Activated T-cell treated with anti-CD3 and anti-CD28 coated beads, Interleukin-2, amount 50 U/mL, for 4 hours (primary cell): ENCODE data around the gene MBP. TPM values are rescaled to one million over a fixed set of nuclear protein-coding genes. Genes with fewer than 3 reads are reported as not detected.

Experiments
- ATAC-seq, 2 donors: fragments of 200-7000 bp; cut with Tn5 transposase; one replicate each; pipeline ENCODE4 v1.10.0; 2021
- DNase-seq: peaks from one replicate; pipeline ENCODE4 v3.0.0-alpha.2; 2020
- H3K27me3 Mint-ChIP-seq: one replicate; pipeline ENCODE4 v1.8.0; 2021; ENCODE audit warnings: low read depth, mixed read lengths
- H3K36me3 Mint-ChIP-seq: one replicate; pipeline ENCODE4 v1.8.0; 2022; ENCODE audit warnings: mixed read lengths; ENCODE audit not compliant: insufficient read depth
- H3K4me1 Mint-ChIP-seq: one replicate; pipeline ENCODE4 v1.8.0; 2021; ENCODE audit warnings: low read depth, mixed read lengths
- H3K4me3 Mint-ChIP-seq: one replicate; pipeline ENCODE4 v1.8.0; 2021; ENCODE audit warnings: mild to moderate bottlenecking, moderate library complexity, mixed read lengths
- H3K9me3 Mint-ChIP-seq: one replicate; pipeline ENCODE4 v1.8.0; 2021; ENCODE audit warnings: mixed read lengths
- total RNA-seq, 3 donors: library from RNA; stranded (reverse); gene quantifications; one replicate each; pipeline ENCODE4 v1.2.1, GENCODE V29; 2021

MBP gene
- total RNA-seq, 3 donors from 2014 or later: 28.1 to 32.9 (median 32.3) TPM

DNA sequence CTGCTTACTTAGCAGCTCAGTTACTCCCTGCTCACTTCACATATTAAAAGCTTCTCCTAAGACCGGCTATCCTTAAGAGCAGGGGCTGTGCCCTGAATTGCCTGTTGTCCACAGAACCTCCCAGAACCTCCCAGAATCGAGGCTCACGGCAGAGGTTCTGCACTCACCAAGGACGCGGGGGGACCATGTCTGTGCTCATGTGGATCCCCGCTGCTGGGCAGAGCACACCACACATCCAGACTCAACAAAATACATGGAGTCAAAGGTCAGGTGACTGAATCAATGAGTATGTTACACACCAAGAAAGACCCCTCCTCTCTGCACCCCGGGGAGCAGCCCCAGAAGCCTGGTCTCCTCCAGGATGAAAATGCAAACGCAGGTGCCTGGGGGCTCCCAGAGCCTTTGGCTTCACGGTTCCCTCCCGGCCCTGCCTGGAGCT, 149.0 kb downstream of the MBP start:
- peaks cover 4% of the 10 kb centered on the region for H3K36me3 Mint-ChIP-seq
- H3K4me3 Mint-ChIP-seq: no peak overlapping the region
- DNase-seq (no peak), ATAC-seq (peak; percentile 16)
- H3K27me3 Mint-ChIP-seq: no peaks in the 10 kb centered on the region
- H3K9me3 Mint-ChIP-seq: no peaks in the 10 kb centered on the region
- H3K4me1 Mint-ChIP-seq: peaks cover 8% of the 10 kb centered on the region

DNA sequence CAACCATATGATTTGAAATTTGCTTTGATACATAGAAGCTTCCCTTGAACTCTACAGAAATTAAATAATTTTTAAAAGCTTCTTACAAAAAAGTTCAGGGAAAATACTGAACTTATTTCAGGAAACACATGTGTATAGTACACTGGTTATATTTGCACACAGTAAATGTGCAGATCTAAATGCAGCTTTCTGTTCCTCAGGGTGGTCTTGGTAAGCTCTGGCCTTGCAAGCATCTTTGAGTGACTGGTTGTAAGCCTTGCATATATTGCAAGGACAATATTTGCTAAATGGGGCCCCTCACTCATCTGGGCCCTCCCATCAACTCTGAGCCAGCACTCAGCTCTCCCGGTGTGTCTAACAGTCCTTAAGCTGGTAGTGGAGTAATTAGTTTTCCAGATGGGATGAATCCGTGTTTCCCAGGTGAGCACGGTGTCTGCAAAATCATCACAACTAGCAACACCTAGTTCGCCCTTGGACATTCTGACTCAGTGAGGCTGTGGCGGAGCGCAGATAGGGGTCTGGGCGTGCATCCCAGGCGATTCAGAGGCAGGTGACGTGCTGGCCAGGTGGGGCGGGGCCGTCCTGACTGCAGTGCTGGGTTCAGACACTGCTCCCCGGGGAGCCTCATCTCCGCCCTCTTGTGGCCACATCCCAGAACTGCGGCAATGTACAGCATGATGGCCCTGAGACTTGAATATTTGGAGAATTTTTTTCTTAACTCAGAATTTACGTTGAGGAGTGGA, 149.6 kb downstream of the MBP start:
- peak; percentile 83 for DNase-seq
- Mint-ChIP-seq H3K4me3 (no peak overlapping the region), H3K36me3 (peaks cover 4% of the 10 kb centered on the region), H3K27me3 (no peaks in the 10 kb centered on the region), H3K4me1 (peaks cover 8% of the 10 kb centered on the region), H3K9me3 (no peaks in the 10 kb centered on the region)
- peak; percentile 97 to 98 for ATAC-seq

DNA sequence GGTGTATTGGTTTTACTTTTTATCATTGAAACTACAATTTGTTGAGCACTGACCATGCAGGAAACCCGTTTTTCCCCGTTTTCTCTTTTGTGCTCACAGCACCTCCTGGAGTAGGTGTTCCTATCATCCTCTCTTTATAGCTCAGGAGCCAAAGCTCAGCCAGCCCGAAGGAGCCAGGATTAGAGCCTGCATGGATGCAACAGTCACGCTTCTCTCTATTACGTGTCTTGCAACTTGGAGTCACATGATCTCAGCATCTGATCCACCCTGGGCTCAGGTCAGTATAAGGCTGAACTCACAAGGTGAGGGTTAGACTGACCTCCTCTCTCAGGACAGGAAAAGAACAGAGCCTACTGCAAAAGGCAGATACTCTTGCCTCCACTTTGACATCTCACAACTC, 150.5 kb downstream of the MBP start:
- no peaks in the 10 kb centered on the region for H3K9me3 Mint-ChIP-seq
- ATAC-seq (no peak), DNase-seq (no peak)
- peaks cover 4% of the 10 kb centered on the region for H3K36me3 Mint-ChIP-seq
- no peaks in the 10 kb centered on the region for H3K27me3 Mint-ChIP-seq
- H3K4me3 Mint-ChIP-seq: no peak overlapping the region
- peaks cover 8% of the 10 kb centered on the region for H3K4me1 Mint-ChIP-seq

DNA sequence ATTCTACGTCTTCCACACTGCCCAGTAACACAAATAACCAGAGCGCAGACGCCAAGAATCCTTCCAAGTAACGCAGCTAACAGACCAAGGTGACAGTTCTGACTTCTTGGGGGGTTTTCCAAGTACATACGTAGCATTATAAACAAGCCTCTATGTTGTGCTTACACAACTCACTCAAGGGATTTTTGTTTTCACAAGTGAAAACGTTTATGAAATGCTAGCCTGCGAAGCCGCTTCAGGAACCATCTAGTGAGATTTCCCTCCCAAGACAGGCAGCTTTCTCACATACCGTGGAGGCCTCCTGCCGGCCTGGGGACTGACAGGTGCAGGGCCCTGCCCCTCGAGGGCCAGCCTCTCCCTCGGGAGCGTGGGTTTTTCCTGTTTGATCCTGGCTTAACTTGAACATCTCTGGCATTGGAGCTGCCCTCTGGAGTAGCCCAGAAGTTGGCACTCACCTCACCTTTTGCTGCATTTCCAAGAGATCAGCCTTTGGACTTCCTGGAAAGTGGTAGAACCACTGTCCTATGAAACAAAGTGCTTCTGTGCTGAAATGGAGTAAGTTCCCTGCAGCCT, 151.1 kb downstream of the MBP start:
- DNase-seq (no peak), ATAC-seq (no peak)
- Mint-ChIP-seq H3K4me3 (no peak overlapping the region), H3K4me1 (peaks cover 8% of the 10 kb centered on the region), H3K36me3 (peaks cover 4% of the 10 kb centered on the region), H3K27me3 (no peaks in the 10 kb centered on the region), H3K9me3 (no peaks in the 10 kb centered on the region)

DNA sequence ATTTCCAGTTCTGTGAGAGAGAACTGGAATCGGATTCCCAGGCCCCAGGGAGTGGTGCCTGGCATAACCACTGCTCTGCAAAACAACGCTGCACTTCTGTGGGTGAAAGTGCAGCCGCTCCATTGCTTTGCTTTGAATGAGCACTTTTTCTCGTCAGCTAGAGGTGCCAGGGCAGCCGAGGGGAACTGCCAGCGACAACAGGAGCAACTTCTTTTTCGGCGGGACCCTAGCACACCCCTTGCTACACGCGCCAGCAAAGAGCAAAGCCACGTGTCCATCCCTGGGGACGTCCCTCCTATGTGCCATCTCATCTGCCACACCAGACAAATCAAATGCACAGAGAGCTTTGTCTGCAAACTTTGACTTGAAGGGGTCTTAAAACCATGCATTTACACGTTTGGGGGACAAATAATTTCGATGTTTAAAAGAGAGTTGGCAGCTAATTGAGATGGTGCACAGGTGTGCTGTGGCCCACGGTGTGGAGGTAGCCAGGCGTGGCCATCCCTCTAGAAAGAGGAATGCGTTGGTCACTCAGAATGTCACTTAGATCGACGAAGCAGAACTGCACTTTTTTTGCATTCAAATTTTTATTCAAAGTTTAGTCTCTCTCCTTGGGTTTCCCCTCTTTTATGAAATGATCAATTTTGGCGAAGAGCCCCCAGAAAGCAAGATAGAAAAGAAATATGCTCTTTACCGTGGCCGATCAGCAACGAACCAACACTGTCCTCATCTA, 151.8 kb downstream of the MBP start:
- no peak for ATAC-seq
- Mint-ChIP-seq H3K36me3 (peaks cover 4% of the 10 kb centered on the region), H3K27me3 (no peaks in the 10 kb centered on the region), H3K4me1 (peaks cover 8% of the 10 kb centered on the region), H3K9me3 (no peaks in the 10 kb centered on the region), H3K4me3 (no peak overlapping the region)
- DNase-seq: no peak

DNA sequence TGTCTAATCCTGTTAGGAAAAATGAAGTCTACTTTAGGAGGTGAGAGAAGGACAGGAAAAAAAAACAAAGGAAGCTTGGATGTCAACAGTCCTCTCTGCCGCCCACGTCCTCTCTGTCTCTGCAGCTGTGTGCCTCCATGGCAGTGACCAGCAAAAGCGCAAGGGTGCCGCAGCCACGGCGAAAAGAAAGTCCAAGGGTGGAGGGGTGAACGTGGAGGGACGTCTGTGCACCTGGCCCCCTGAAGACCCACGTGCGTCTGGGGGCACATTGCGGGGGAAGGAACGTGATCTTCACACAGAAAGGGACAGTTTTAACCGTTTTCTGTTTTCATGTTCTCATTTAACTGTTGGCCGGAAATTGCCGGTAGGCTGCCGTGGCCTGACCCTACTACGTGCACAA, 152.7 kb downstream of the MBP start:
- DNase-seq (no peak), ATAC-seq (no peak)
- H3K4me3 Mint-ChIP-seq: no peak overlapping the region
- H3K4me1 Mint-ChIP-seq: peaks cover 8% of the 10 kb centered on the region
- peaks cover 4% of the 10 kb centered on the region for H3K36me3 Mint-ChIP-seq
- no peaks in the 10 kb centered on the region for H3K9me3 Mint-ChIP-seq
- no peaks in the 10 kb centered on the region for H3K27me3 Mint-ChIP-seq

DNA sequence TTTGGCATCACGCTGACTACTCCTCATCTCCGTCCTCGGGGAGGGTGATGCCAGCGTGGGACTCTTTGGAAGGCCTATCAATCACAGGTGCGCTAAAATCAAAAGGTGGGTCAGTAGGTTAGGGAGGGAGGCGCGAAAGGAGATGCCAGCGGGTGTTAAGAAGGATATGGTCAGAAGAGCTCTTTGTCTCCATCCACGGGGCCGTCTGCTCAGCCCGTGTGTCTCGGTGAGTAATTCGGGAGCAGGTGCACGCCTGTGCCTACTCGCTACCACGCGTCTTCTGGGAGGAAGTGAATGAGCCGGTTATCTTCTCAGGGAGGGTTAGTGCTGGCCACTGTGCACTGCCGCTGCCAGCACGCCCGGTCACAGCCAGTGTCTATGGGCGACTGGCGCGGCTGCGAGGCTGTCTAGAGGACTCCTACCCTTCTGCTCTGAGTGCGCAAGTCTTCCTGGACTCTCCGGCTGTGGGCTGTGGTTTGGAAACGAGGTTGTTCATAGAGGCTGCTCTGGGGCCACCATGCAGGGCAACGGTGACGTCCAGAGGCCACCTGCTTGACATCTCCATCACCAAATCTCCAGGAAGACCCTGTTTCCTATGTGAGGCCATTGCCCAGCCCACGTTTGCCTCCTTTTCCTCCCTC, 153.4 kb downstream of the MBP start:
- Mint-ChIP-seq H3K36me3 (peaks cover 4% of the 10 kb centered on the region), H3K4me3 (no peak overlapping the region), H3K9me3 (no peaks in the 10 kb centered on the region), H3K4me1 (peaks cover 8% of the 10 kb centered on the region), H3K27me3 (no peaks in the 10 kb centered on the region)
- no peak for ATAC-seq
- DNase-seq: no peak

DNA sequence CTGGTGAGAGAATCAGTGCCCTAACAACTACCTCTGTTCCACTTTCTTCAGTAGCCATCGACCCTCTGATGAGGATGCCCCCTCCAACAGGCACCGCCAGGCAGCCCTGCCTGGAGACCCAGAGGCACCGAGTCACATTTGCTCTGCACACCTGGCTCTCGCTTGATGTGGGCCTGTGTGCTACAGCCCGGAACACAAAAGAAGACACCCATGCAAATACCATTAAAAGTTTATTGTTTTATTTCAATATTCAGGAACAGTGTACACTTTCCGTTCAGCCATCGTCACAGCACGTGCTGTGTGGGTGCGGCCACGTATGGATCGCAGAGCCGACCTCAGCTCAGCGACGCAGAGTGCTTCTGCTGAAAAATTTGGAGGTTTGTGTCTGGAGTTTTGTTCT, 154.0 kb downstream of the MBP start:
- ATAC-seq: no peak
- peaks cover 7% of the 10 kb centered on the region for H3K4me1 Mint-ChIP-seq
- H3K4me3 Mint-ChIP-seq: no peak overlapping the region
- no peak for DNase-seq
- H3K27me3 Mint-ChIP-seq: no peaks in the 10 kb centered on the region
- peaks cover 4% of the 10 kb centered on the region for H3K36me3 Mint-ChIP-seq
- no peaks in the 10 kb centered on the region for H3K9me3 Mint-ChIP-seq

DNA sequence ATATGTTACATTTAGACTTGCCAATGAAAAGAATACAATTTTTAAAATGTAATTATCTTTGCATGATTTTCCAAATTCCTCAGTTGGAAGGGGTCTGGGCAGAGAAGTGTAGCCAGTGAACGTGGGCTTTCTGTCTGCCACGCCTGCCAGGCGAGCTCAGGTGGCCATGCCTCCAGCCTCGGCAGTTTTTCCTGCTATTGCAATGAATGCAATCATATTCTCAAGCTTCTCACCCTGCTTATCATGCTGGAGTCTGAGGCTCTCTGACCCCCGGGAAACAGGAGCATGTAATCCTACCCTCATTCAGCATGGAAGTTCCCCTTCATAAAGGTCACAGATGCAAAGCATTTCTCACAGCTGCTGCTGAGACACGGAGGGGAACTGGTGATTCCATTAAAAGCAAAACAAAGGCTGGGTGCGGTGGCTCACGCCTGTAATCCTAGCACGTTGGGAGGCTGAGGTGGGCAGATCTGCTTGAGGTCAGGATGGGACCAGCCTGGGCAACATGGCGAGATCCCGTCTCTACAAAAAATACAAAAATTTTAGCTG, 154.8 kb downstream of the MBP start:
- ATAC-seq: no peak
- no peaks in the 10 kb centered on the region for H3K27me3 Mint-ChIP-seq

DNA sequence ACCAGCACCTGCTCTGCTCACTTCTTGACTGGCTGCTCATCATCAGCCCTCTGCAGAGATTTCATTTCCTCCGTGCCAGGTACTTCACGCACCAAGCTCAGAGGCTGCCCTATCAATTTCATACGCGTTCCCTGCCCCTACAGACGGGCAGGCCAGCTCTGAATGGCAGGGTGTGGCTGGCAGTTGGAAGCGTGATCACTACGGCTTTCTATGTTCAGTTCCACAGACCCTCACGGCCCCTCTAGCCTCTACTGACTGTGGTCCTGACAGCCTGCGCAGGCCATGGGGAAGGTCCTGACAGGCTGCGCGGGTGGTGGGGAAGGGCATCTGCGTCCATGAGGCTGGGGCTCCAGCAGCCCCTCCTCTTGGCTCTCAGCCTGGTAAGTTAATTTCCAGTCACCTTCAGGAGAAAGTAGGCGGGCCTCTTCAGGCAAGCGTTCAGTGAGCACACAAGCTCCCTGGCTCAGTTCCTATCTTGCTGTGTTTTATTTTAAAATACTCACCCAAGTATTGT, 155.4 kb downstream of the MBP start:
- H3K4me3 Mint-ChIP-seq: no peak overlapping the region
- no peaks in the 10 kb centered on the region for H3K4me1 Mint-ChIP-seq
- H3K36me3 Mint-ChIP-seq: peaks cover 7% of the 10 kb centered on the region
- ATAC-seq: no peak
- no peaks in the 10 kb centered on the region for H3K27me3 Mint-ChIP-seq
- DNase-seq: no peak
- H3K9me3 Mint-ChIP-seq: no peaks in the 10 kb centered on the region

More for the DNA sequence above, 154.8 kb downstream of the MBP start:
- DNase-seq: no peak
- Mint-ChIP-seq H3K36me3 (peaks cover 7% of the 10 kb centered on the region), H3K4me1 (no peaks in the 10 kb centered on the region), H3K9me3 (no peaks in the 10 kb centered on the region), H3K4me3 (no peak overlapping the region)

DNA sequence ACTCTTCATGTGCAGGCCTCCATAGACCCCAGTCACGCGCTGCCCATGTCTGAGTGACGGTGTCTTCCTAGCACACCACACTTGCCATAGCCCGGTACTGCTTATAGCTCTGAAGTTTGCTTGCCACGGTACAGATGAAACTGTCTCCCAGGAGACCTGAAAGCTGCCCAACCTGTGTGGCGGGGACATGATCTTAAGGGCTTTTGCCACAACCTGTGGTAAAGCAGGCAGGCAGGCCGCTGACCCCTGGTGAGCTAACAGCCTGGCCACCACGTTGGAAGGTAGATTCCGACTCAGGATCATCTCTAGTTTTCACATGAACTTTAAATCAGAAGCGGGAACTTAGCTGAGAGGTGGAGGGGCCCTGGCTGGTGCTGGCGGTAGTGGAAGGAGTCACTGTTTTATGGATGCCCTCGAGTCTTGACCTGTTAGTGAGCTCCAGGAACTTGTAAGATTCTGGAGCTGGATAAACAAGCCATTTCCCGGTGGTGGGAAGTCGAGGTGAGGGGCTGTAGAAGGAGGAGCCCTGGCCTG, 156.9 kb downstream of the MBP start:
- no peak for DNase-seq
- Mint-ChIP-seq H3K9me3 (no peaks in the 10 kb centered on the region), H3K4me3 (no peak overlapping the region), H3K27me3 (no peaks in the 10 kb centered on the region), H3K4me1 (peaks cover 2% of the 10 kb centered on the region), H3K36me3 (peaks cover 7% of the 10 kb centered on the region)
- ATAC-seq: no peak

DNA sequence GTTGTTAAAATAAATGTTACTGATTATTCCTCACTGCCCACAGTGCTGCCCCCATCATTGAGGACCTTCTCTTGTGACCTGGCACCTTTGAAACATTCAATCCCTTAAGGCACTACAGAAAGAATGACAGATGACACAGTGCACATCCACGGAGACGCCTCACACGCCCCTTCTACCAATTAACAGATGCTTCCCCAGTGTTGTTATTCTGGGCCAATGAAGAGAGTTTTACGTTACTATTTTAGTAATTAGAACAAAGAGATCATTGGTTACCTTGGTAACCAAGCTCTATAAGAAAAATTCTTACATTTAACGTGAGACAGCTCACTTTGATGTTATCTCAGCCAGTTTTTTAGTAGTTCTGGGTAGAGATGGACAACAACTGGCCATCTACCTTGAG, 158.2 kb downstream of the MBP start:
- no peaks in the 10 kb centered on the region for H3K27me3 Mint-ChIP-seq
- DNase-seq (no peak), ATAC-seq (no peak)
- H3K4me3 Mint-ChIP-seq: no peak overlapping the region
- H3K9me3 Mint-ChIP-seq: no peaks in the 10 kb centered on the region
- H3K4me1 Mint-ChIP-seq: peaks cover 2% of the 10 kb centered on the region
- H3K36me3 Mint-ChIP-seq: peaks cover 7% of the 10 kb centered on the region

DNA sequence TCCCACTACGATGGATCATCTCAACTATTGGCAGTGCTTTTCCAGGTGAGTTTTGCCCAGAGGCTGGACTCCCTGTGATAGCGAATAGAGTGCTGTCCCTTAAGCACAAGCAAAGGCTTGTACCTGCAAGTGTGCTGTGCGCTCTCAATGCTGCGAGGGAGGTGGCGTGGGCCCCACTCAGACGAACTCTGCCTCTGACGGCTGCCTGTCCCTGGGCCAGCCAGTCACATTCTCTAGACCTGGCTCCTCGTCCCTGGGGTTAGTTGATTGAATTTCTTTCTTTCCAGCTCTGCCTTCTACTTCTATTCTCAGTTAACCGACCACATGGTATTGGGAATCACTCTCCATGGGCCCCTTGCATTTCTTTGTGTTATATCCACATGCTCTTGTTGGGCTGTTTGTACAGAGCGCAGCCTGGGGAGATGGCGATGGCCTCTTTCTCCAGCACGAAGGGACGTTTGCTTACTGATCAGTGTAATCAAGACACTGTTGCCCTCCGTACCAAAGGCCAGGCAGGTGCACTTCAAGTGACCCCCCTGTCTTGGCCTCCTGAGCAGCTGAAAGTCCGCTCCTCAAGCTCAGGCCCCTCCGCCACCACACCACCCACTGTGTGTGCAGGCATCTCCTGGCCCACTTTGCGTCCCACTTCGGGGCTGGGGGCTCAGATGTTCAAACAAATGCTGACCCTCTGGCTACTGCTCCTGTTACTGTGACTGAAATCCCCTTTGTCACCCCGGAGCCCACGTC, 158.9 kb downstream of the MBP start:
- H3K4me1 Mint-ChIP-seq: peaks cover 2% of the 10 kb centered on the region
- DNase-seq: no peak
- H3K36me3 Mint-ChIP-seq: peaks cover 7% of the 10 kb centered on the region
- H3K4me3 Mint-ChIP-seq: no peak overlapping the region
- no peak for ATAC-seq
- no peaks in the 10 kb centered on the region for H3K9me3 Mint-ChIP-seq
- H3K27me3 Mint-ChIP-seq: no peaks in the 10 kb centered on the region
